GM12878 (cell line): ENCODE data around the gene TES. TPM values are rescaled to one million over a fixed set of nuclear protein-coding genes. Genes with fewer than 3 reads are reported as not detected.

Experiments used
- ATAC-seq: fragments of 200-7000 bp; cut with Tn5 transposase; 3 replicates; pipeline ENCODE4 v1.9.1; 2020; ENCODE audit warnings: mild to moderate bottlenecking, moderate library complexity
- BruUV-seq: library from RNA; stranded (reverse); fragments of 400-500 nt; replicated peaks from 2 replicates; lab custom pipeline; 2021; lab: Mats Ljungman, UMichigan
- CTCF ChIA-PET: fragments of 300-600 bp; sonication (Branson Sonifier 250); formaldehyde crosslinking; extraction: SDS; loops from one replicate; lab custom pipeline; 2021; ENCODE audit warnings: inconsistent platforms; lab: Yijun Ruan, JAX
- POLR2A ChIA-PET: fragments of 350-600 bp; formaldehyde crosslinking; extraction: SDS; loops from one replicate; lab custom pipeline; 2021; ENCODE audit warnings: inconsistent platforms; lab: Charles Lee
- RAD21 ChIA-PET: fragments of 300-600 bp; sonication (Branson Sonifier 250); formaldehyde crosslinking; loops from one replicate; lab custom pipeline; 2023; ENCODE audit warnings: antibody characterized with exemption; ENCODE audit not compliant: unreplicated experiment; lab: Charles Lee
- SMC1A ChIA-PET: fragments of 300-600 bp; sonication (Branson Sonifier 250); formaldehyde crosslinking; loops from one replicate; lab custom pipeline; 2023; ENCODE audit not compliant: unreplicated experiment, uncharacterized antibody; lab: Charles Lee
- DNase-seq: peaks from one replicate; pipeline ENCODE4 v3.0.0-alpha.2; 2011; ENCODE audit warnings: low read depth, low spot score
- FAIRE-seq: peaks from 3 replicates; lab custom pipeline; 2011; peaks lifted over from hg19 to GRCh38; lab: Jason Lieb, UNC
- H2AFZ ChIP-seq: 2 replicates; pipeline ENCODE4 v1.6.0; 2011; ENCODE audit warnings: low read depth, low read length, control low read depth; ENCODE audit not compliant: control insufficient read depth
- H3K27ac ChIP-seq: 2 replicates; pipeline ENCODE4 v1.5.1; 2011; ENCODE audit warnings: control low read depth; ENCODE audit not compliant: control insufficient read depth, insufficient read depth
- H3K27me3 ChIP-seq, 2 experiments: replicated peaks in 1 of 2; 2 replicates each; pipeline versions ENCODE4 v1.6.0 to v1.6.1; 2011; ENCODE audit warnings: low read length in 1 of 2; ENCODE audit not compliant: control insufficient read depth in 2 of 2, insufficient read depth in 2 of 2
- H3K36me3 ChIP-seq, 2 experiments: 2 replicates each; pipeline ENCODE4 v1.5.1; 2011; ENCODE audit warnings: low read length in 1 of 2; ENCODE audit not compliant: control insufficient read depth in 2 of 2, insufficient read depth in 2 of 2
- H3K4me1 ChIP-seq: 2 replicates; pipeline ENCODE4 v1.6.1; 2011; ENCODE audit warnings: mild to moderate bottlenecking, low read length, moderate library complexity, mixed read lengths; ENCODE audit not compliant: control insufficient read depth, insufficient read depth
- H3K4me2 ChIP-seq: 2 replicates; pipeline ENCODE4 v1.6.0; 2011; ENCODE audit warnings: control low read depth; ENCODE audit not compliant: control insufficient read depth, insufficient read depth
- H3K4me3 ChIP-seq: fragments of 200-600 bp; sonication (generic); 2 replicates; pipeline ENCODE4 v1.5.1; 2016
- H3K79me2 ChIP-seq: 2 replicates; pipeline ENCODE4 v1.6.0; 2011; ENCODE audit warnings: low read length; ENCODE audit not compliant: control insufficient read depth, insufficient read depth
- H3K9ac ChIP-seq: 2 replicates; pipeline ENCODE4 v1.8.0; 2011; ENCODE audit warnings: low read length, control low read depth, mixed read lengths; ENCODE audit not compliant: control insufficient read depth, insufficient read depth
- H3K9me3 ChIP-seq: replicated peaks from 3 replicates; pipeline ENCODE4 v1.5.1; 2011; ENCODE audit warnings: mild to moderate bottlenecking, low read length; ENCODE audit not compliant: control insufficient read depth, insufficient read depth
- H4K20me1 ChIP-seq: 2 replicates; pipeline ENCODE4 v1.6.0; 2011; ENCODE audit not compliant: control insufficient read depth, insufficient read depth
- MAX ChIP-seq: IDR thresholded peaks from 2 replicates; pipeline ENCODE4 v1.6.1; 2012; ENCODE audit warnings: low read depth, low read length, improper control_type of control experiment
- MXI1 ChIP-seq: fragments of 150-350 bp; IDR thresholded peaks from 2 replicates; pipeline ENCODE4 v1.6.1; 2011; ENCODE audit warnings: low read depth, mild to moderate bottlenecking, inconsistent platforms, low read length, improper control_type of control experiment
- RBBP5 ChIP-seq: fragments of 200-600 bp; sonication (generic); conservative IDR thresholded peaks from 2 replicates; pipeline ENCODE4 v1.6.1; 2016
- RUNX3 ChIP-seq: IDR thresholded peaks from 2 replicates; pipeline ENCODE4 v1.6.1; 2012; ENCODE audit warnings: low read length, inconsistent platforms
- ZNF687 ChIP-seq: fragments of 450-650 bp; IDR thresholded peaks from 2 replicates; pipeline ENCODE4 v1.6.1; 2017; ENCODE audit warnings: mild to moderate bottlenecking, moderate library complexity
- WGBS: methylation state at CpG from one replicate; pipeline ENCODE4 v1.1.6; 2016; ENCODE audit warnings: low lambda C conversion rate; ENCODE audit not compliant: insufficient replicate concordance, insufficient coverage; ENCODE audit errors: missing lambda C conversion rate; 5-methylcytosine and 5-hydroxymethylcytosine counted together
- in situ Hi-C: fragments of 300-500 bp; cut with MboI; formaldehyde crosslinking; loops from 9 replicates; pipeline ENCODE4 v1.14.3; 2018; ENCODE audit warnings: mixed read lengths
- intact Hi-C: fragments of 100-400 bp; cut with micrococcal nuclease; formaldehyde crosslinking; loops from one replicate; pipeline ENCODE4 v1.14.2; 2022; ENCODE audit not compliant: unreplicated experiment
- polyA plus RNA-seq, 11 experiments: library from polyadenylated mRNA; depleted of rRNA in 4 of 11; unstranded in 6 of 11; stranded (reverse) in 5 of 11; fragments of >200 nt; fragmentation: Nextera tagmentation in 4 of 11; fragmentation: Illumina TruSeq in 1 of 11; extraction: Ambion mirVana in 4 of 11; extraction: Trizol in 1 of 11; gene quantifications; 1 replicate in 1 of 11; 2 replicates in 10 of 11; pipeline versions ENCODE4 v1.2.1 to v1.2.3, GENCODE V29; 2011 to 2016; ENCODE audit warnings: inconsistent platforms in 2 of 11, missing spikeins in 2 of 11, low read depth in 1 of 11
- total RNA-seq, 4 experiments: library from RNA; depleted of rRNA in 3 of 4; stranded (reverse); fragments of >200 nt in 3 of 4; fragmentation: Illumina TruSeq in 1 of 4; extraction: Trizol in 1 of 4; gene quantifications; 2 replicates each; pipeline versions ENCODE4 v1.2.1 to v1.2.3, GENCODE V29; 2013 to 2021

TES gene
- total and polyA plus RNA-seq, 10 of the 15 experiments (the other 5 are each of a cell fraction or from before 2014, with no cell fraction given) = 31.2 to 77.5 (median 59.2) TPM

- 58% methylated on average over 4 of the region's 4 CpGs for WGBS
- RAD21 ChIA-PET = no interaction called here
- BruUV-seq = no TSS peak
- peak overlapping the region; percentile 37; the same call in 1 of the 2 replicates for H3K27ac ChIP-seq
- DNase-seq (no peak), FAIRE-seq (no peak), ATAC-seq (no peak)
- no peaks in the 10 kb centered on the region for H3K36me3 ChIP-seq
- in situ Hi-C loops = no loop called here
- no peaks in the 10 kb centered on the region for H3K27me3 ChIP-seq
- H3K4me2 ChIP-seq = peak overlapping the region; percentile 83
- H3K4me1 ChIP-seq = peaks cover 12% of the 10 kb centered on the region
- SMC1A ChIA-PET = interaction anchor here (0.7 to 6.2 kb wide), 4 partner anchors 11 to 20 kb away, joined by 3 to 72 read pairs (median 4); no protein-coding TSS in a partner anchor
- no peak overlapping the region; the same call in 1 of the 2 replicates for H2AFZ ChIP-seq
- no peaks in the 10 kb centered on the region; the same call in 2 of the 3 replicates for H3K9me3 ChIP-seq
- H3K9ac ChIP-seq = peak overlapping the region; percentile 25
- CTCF ChIA-PET = interaction anchor here (1.2 to 4.5 kb wide), 2 partner anchors 11 to 75 kb away, joined by 3 to 22 read pairs; no protein-coding TSS in a partner anchor
- POLR2A ChIA-PET = interaction anchor here (1.1 kb wide), 1 partner anchor 18 kb away, joined by 3 read pairs; no protein-coding TSS in a partner anchor
- H4K20me1 ChIP-seq = no peaks in the 10 kb centered on the region; the same call in 1 of the 2 replicates
- TF ChIP-seq RUNX3 (peak; percentile 52), MXI1 (no peak), MAX (no peak), RBBP5 (no peak)
- TF ChIP-seq, all 136 proteins: peak for 1
- intact Hi-C loops = no loop called here
- Histone ChIP-seq H3K79me2 (peaks cover 79% of the 10 kb centered on the region), H3K4me3 (peak overlapping the region; percentile 91)
These were observed 3.2 kb downstream of the TES start for GRCh38 chr7:116213361-116214130.

GRCh38 chr7:116214921-116215320 lies 4.6 kb downstream of the TES start:
- RAD21 ChIA-PET = interaction anchor here (0.8 kb wide), 1 partner anchor 21 kb away, joined by 3 read pairs; no protein-coding TSS in a partner anchor
- WGBS = 96% methylated on average over 3 of the region's 3 CpGs
- Histone ChIP-seq H3K9ac (no peak overlapping the region), H3K36me3 (no peaks in the 10 kb centered on the region), H3K4me2 (peak overlapping the region; percentile 83), H2AFZ (no peak overlapping the region), H3K27me3 (no peaks in the 10 kb centered on the region), H3K4me1 (peaks cover 18% of the 10 kb centered on the region), H3K9me3 (no peaks in the 10 kb centered on the region; the same call in 2 of the 3 replicates), H3K4me3 (no peak overlapping the region), H4K20me1 (no peaks in the 10 kb centered on the region; the same call in 1 of the 2 replicates), H3K27ac (no peak overlapping the region), H3K79me2 (peaks cover 92% of the 10 kb centered on the region)
- intact Hi-C loops (no loop called here), in situ Hi-C loops (no loop called here)
- POLR2A ChIA-PET = no interaction called here
- ATAC-seq (no peak), FAIRE-seq (no peak), DNase-seq (no peak)
- no peak for TF ChIP-seq ZNF687
- no TSS peak for BruUV-seq
- CTCF ChIA-PET = interaction anchor here (0.6 to 1.9 kb wide), 3 partner anchors 9 to 44 kb away, joined by 3 to 12 read pairs (median 3); no protein-coding TSS in a partner anchor
- SMC1A ChIA-PET = interaction anchor here (1.6 kb wide), 1 partner anchor 15 kb away, joined by 6 read pairs; no protein-coding TSS in a partner anchor
